Measurements from ENCODE around the gene RPS19BP1.

- TF ChIP-seq POLR2A (IDR thresholded peaks at IDR 0.05) = no peak
- TF ChIP-seq, protein P1, sequence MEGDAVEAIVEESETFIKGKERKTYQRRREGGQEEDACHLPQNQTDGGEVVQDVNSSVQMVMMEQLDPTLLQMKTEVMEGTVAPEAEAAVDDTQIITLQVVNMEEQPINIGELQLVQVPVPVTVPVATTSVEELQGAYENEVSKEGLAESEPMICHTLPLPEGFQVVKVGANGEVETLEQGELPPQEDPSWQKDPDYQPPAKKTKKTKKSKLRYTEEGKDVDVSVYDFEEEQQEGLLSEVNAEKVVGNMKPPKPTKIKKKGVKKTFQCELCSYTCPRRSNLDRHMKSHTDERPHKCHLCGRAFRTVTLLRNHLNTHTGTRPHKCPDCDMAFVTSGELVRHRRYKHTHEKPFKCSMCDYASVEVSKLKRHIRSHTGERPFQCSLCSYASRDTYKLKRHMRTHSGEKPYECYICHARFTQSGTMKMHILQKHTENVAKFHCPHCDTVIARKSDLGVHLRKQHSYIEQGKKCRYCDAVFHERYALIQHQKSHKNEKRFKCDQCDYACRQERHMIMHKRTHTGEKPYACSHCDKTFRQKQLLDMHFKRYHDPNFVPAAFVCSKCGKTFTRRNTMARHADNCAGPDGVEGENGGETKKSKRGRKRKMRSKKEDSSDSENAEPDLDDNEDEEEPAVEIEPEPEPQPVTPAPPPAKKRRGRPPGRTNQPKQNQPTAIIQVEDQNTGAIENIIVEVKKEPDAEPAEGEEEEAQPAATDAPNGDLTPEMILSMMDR (IDR thresholded peaks at IDR 0.05) = peak; percentile 15 to 54 (median 34)
Observed at GRCh38 chr22:39559456-39560105, 27.0 kb upstream of the RPS19BP1 start.
